HepG2 (cell line): ENCODE data around the gene HCRTR1. TPM values are rescaled to one million over a fixed set of nuclear protein-coding genes. Genes with fewer than 3 reads are reported as not detected.

Experiments
- AGO2 ChIP-seq: fragments of 200-400 bp; formaldehyde crosslinking; optimal IDR thresholded peaks from 2 replicates; pipeline ENCODE3; 2017; ENCODE audit warnings: mild to moderate bottlenecking, low read depth, low read length, moderate library complexity
- ARID4A ChIP-seq: sonication (generic); formaldehyde crosslinking; IDR thresholded peaks from 2 replicates; pipeline ENCODE4 v1.5.0; 2020; ENCODE audit warnings: mild to moderate bottlenecking, missing genetic modification reagents, borderline replicate concordance
- BRD4 ChIP-seq: sonication (generic); formaldehyde crosslinking; IDR thresholded peaks from 2 replicates; pipeline ENCODE4 v1.4.0; 2020; ENCODE audit warnings: missing genetic modification reagents
- CSRNP1 ChIP-seq: sonication (generic); formaldehyde crosslinking; IDR thresholded peaks from 2 replicates; pipeline ENCODE4 v1.8.1; 2023; ENCODE audit warnings: mild to moderate bottlenecking, missing genetic modification reagents
- DNMT3B ChIP-seq: conservative IDR thresholded peaks from 2 replicates; pipeline ENCODE4 v1.6.1; 2016; ENCODE audit warnings: missing biosample characterization, control low read depth
- ERF ChIP-seq: IDR thresholded peaks from 2 replicates; pipeline ENCODE4 v1.6.1; 2018; ENCODE audit warnings: missing biosample characterization, missing genetic modification reagents
- EZH2 ChIP-seq: conservative IDR thresholded peaks from 2 replicates; pipeline ENCODE4 v1.6.1; 2012; ENCODE audit warnings: mild to moderate bottlenecking, low read depth, low read length, moderate library complexity
- GZF1 ChIP-seq: sonication (generic); formaldehyde crosslinking; IDR thresholded peaks from 2 replicates; pipeline ENCODE4 v1.5.1; 2020; ENCODE audit warnings: mild to moderate bottlenecking, missing genetic modification reagents
- NBN ChIP-seq: fragments of 450-650 bp; conservative IDR thresholded peaks from 2 replicates; pipeline ENCODE4 v1.6.1; 2017
- NFYB ChIP-seq: sonication (generic); formaldehyde crosslinking; IDR thresholded peaks from 2 replicates; pipeline ENCODE4 v1.4.0; 2020; ENCODE audit warnings: missing genetic modification reagents
- PITX1 ChIP-seq: sonication (generic); formaldehyde crosslinking; IDR thresholded peaks from 2 replicates; pipeline ENCODE4 v1.5.1; 2020; ENCODE audit warnings: mild to moderate bottlenecking, missing genetic modification reagents
- RNF2 ChIP-seq: fragments of 450-650 bp; conservative IDR thresholded peaks from 2 replicates; pipeline ENCODE4 v1.6.1; 2016; ENCODE audit warnings: low read depth
- SNAI1 ChIP-seq: sonication (generic); formaldehyde crosslinking; IDR thresholded peaks from 2 replicates; pipeline ENCODE4 v1.5.0; 2020; ENCODE audit warnings: mild to moderate bottlenecking, missing genetic modification reagents, borderline replicate concordance
- TEAD2 ChIP-seq: sonication (generic); formaldehyde crosslinking; IDR thresholded peaks from 2 replicates; pipeline ENCODE4 v1.9.0; 2021; ENCODE audit warnings: missing genetic modification reagents
- ZNF3 ChIP-seq: IDR thresholded peaks from 2 replicates; pipeline ENCODE4 v1.7.0; 2017; ENCODE audit warnings: inconsistent platforms
- ZNF335 ChIP-seq: sonication (generic); formaldehyde crosslinking; IDR thresholded peaks from 2 replicates; pipeline ENCODE4 v1.4.0; 2020; ENCODE audit warnings: missing genetic modification reagents
- ZNF570 ChIP-seq: sonication (generic); formaldehyde crosslinking; IDR thresholded peaks from 2 replicates; pipeline ENCODE4 v1.4.0; 2020; ENCODE audit warnings: mild to moderate bottlenecking, missing genetic modification reagents, borderline replicate concordance
- ZNF605 ChIP-seq: sonication (generic); formaldehyde crosslinking; IDR thresholded peaks from 2 replicates; pipeline ENCODE4 v1.8.0; 2022; ENCODE audit warnings: mild to moderate bottlenecking, missing genetic modification reagents
- ZNF629 ChIP-seq: sonication (generic); formaldehyde crosslinking; conservative IDR thresholded peaks from 2 replicates; pipeline ENCODE4 v1.5.0; 2020; ENCODE audit warnings: missing genetic modification reagents
- ZNF792 ChIP-seq: IDR thresholded peaks from 2 replicates; pipeline ENCODE4 v1.6.1; 2016
- ZSCAN20 ChIP-seq: sonication (generic); formaldehyde crosslinking; IDR thresholded peaks from 2 replicates; pipeline ENCODE4 v1.4.0; 2020; ENCODE audit warnings: missing genetic modification reagents, mild to moderate bottlenecking, borderline replicate concordance
- polyA plus RNA-seq, 8 experiments: library from polyadenylated mRNA; depleted of rRNA in 3 of 8; stranded (reverse) in 7 of 8; unstranded in 1 of 8; fragments of >200 nt; fragmentation: Illumina TruSeq in 4 of 8; extraction: Trizol in 4 of 8; gene quantifications; 2 replicates each; pipeline versions ENCODE4 v1.2.1 to v1.2.3, GENCODE V29; 2011 to 2016; ENCODE audit warnings: low read depth in 4 of 8, missing spikeins in 1 of 8, mixed read lengths in 1 of 8; ENCODE audit not compliant: insufficient read depth in 1 of 8
- total RNA-seq, 5 experiments: library from RNA; depleted of rRNA; stranded (reverse); fragments of >200 nt; fragmentation: Illumina TruSeq; extraction: Trizol; gene quantifications; 2 replicates each; pipeline ENCODE4 v1.2.3, GENCODE V29; 2016; ENCODE audit warnings: low read depth in 1 of 5
- TF ChIP-seq, protein P1 (sequence below), 2 experiments: fragments of 450-650 bp in 1 of 2; sonication (generic) in 1 of 2; formaldehyde crosslinking; IDR thresholded peaks; 2 replicates each; pipeline versions ENCODE4 v1.5.0 to v1.8.0; 2020 to 2022; ENCODE audit warnings: mild to moderate bottlenecking in 1 of 2, missing genetic modification reagents in 1 of 2
- TF ChIP-seq, protein P2 (sequence below): sonication (generic); formaldehyde crosslinking; IDR thresholded peaks from 2 replicates; pipeline ENCODE4 v1.4.0; 2020; ENCODE audit warnings: missing genetic modification reagents
- TF ChIP-seq, protein P3 (sequence below): sonication (generic); formaldehyde crosslinking; IDR thresholded peaks from 2 replicates; pipeline ENCODE4 v1.5.1; 2020; ENCODE audit warnings: mild to moderate bottlenecking, missing genetic modification reagents, moderate library complexity

The HCRTR1 gene
- total and polyA plus RNA-seq, 2 of the 13 experiments (the other 11 are each of a cell fraction or from before 2014, with no cell fraction given) = not detected

DNA sequence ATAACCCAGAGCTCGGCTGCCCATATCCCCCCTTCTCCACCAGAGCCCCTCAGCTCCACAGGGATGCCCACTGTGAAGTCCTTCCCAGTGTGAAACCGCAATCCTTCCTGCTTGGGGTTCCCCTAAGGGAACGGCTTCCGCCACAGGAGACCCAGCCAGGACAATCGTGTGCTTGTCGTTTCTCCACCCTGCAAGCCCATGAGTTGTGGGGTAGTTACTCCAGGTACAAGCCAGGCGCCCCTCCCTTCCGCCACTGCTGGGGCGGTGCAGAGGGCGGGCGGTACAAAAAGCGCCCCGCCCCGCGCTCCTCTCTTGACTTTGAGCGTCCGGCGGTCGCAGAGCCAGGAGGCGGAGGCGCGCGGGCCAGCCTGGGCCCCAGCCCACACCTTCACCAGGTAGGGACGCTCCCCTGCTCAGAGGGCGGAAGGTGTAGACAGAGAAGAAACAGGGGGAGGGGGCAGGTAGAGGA, 41.3 kb upstream of the HCRTR1 start, which contains the start of gene TINAGL1 (continued):
- TF ChIP-seq ARID4A (peak; percentile 20; the same call in 1 of the 2 replicates), RNF2 (no peak), ZNF570 (CRISPR knock-in tag) (no peak), ZNF3 (CRISPR knock-in tag) (no peak), BRD4 (CRISPR knock-in tag) (no peak), ERF (CRISPR knock-in tag) (peak; percentile 46; the same call in 1 of the 2 replicates), ZSCAN20 (CRISPR knock-in tag) (no peak), NFYB (CRISPR knock-in tag) (no peak), PITX1 (CRISPR knock-in tag) (no peak), DNMT3B (no peak), ZNF335 (CRISPR knock-in tag) (no peak), TEAD2 (CRISPR knock-in tag) (no peak), SNAI1 (CRISPR knock-in tag) (no peak), NBN (no peak), GZF1 (CRISPR knock-in tag) (0 out of 2 replicates have a peak, but pooled peaks have one; percentile 21), ZNF629 (no peak), EZH2 (no peak), ZNF792 (no peak), ZNF605 (no peak), CSRNP1 (CRISPR knock-in tag) (no peak), AGO2 (no peak)
- TF ChIP-seq, protein P1, sequence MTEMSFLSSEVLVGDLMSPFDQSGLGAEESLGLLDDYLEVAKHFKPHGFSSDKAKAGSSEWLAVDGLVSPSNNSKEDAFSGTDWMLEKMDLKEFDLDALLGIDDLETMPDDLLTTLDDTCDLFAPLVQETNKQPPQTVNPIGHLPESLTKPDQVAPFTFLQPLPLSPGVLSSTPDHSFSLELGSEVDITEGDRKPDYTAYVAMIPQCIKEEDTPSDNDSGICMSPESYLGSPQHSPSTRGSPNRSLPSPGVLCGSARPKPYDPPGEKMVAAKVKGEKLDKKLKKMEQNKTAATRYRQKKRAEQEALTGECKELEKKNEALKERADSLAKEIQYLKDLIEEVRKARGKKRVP (CRISPR knock-in tag; IDR thresholded peaks at IDR 0.05) = no peak
- TF ChIP-seq, protein P2, sequence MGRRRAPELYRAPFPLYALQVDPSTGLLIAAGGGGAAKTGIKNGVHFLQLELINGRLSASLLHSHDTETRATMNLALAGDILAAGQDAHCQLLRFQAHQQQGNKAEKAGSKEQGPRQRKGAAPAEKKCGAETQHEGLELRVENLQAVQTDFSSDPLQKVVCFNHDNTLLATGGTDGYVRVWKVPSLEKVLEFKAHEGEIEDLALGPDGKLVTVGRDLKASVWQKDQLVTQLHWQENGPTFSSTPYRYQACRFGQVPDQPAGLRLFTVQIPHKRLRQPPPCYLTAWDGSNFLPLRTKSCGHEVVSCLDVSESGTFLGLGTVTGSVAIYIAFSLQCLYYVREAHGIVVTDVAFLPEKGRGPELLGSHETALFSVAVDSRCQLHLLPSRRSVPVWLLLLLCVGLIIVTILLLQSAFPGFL (CRISPR knock-in tag) = no peak
- TF ChIP-seq, protein P3, sequence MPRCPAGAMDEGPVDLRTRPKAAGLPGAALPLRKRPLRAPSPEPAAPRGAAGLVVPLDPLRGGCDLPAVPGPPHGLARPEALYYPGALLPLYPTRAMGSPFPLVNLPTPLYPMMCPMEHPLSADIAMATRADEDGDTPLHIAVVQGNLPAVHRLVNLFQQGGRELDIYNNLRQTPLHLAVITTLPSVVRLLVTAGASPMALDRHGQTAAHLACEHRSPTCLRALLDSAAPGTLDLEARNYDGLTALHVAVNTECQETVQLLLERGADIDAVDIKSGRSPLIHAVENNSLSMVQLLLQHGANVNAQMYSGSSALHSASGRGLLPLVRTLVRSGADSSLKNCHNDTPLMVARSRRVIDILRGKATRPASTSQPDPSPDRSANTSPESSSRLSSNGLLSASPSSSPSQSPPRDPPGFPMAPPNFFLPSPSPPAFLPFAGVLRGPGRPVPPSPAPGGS (CRISPR knock-in tag) = no peak
